ENCODE results near the gene UQCR11. TPM values are rescaled to one million over a fixed set of nuclear protein-coding genes. Genes with fewer than 3 reads are reported as not detected.
A peak's percentile ranks its signal among the peaks of the same experiment; 100 is the strongest.

Gene UQCR11
- total RNA-seq, 1 experiment from 2014 or later = 59.9 TPM

DNA sequence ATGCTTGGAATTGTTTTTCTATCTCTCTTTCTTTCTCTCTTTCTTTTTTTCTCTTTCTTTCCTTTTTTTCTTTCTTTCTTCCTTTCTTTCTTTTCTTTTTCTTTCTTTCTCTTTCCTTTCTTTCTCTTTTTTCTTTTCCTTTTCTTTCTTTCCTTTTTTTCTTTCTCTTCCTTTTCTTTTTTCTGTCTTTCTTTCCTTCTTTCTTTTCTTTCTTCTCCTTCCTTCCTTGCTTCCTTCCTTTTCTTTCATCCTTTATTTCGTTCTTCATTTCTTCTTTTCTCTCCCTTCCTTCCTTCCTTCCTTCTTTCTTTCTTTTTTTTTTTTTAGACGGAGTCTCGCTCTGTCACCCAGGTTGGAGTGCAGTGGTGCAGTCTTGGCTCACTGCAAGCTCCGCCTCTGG is 35.3 kb downstream of the UQCR11 start:
- no peak for DNase-seq (ENCODE audit: low read depth)

DNA sequence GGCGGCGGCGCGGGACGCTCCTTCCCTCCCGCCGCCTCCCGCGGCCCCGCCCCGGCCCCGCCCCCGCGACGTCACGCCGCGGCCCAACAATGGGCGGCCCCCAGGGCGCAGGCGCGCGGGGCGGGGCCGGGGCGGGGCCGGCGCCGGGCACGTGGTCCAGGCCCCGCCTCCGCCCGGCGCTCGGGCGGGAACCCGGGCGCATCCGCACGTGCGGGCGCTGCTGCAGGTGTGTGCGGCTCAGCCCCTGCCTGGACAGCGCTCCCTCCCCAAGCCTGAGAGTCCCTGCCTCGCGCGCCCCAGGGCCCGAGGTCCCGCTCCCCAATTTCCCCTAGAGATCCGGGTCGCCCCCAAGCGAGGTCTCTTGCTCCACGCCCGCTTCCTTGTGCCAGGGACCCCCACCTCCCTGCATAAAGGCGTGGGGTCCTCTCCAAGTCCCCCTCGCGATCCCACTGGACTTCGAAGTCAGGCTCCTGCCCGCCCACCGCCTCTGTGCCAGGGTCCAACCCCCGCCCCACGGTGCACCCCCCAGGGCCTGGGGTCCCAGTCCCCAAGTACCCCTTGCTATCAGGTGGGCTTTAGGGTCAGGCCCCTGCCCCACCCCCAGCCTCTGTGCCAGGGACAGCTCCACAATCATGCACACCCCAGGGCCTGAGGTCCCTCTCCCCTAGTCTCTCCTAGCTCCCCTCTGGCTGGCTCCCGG is 36.8 kb downstream of the UQCR11 start, which contains the start of gene MEX3D:
Gene MEX3D (minus strand): TSS at position 6 of the 700 bp plus-strand sequence. CDS start 267 bp downstream, outside the sequence.
- peak; percentile 67 for DNase-seq (ENCODE audit: low read depth)

DNA sequence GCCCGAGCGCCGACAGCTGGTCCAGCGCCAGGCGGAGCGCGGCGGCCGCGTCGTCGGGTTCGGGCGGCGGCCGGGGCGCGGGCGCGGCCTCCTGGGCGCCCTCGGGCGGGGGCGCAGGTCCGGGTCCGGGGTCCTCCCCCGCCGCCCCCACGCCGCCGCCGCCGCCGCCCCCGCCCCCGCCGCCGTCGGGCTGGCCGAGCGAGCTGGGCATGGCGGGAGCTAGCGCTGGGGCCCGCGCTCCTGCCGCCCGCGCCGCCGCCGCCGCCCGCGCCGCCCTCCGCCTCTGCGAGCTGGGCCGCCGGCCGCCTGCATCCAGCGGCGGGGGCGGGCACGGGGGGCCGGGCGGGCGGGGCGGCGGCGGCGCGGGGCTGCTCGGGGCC is 37.4 kb downstream of the UQCR11 start:
- DNase-seq (ENCODE audit: low read depth) = no peak

DNA sequence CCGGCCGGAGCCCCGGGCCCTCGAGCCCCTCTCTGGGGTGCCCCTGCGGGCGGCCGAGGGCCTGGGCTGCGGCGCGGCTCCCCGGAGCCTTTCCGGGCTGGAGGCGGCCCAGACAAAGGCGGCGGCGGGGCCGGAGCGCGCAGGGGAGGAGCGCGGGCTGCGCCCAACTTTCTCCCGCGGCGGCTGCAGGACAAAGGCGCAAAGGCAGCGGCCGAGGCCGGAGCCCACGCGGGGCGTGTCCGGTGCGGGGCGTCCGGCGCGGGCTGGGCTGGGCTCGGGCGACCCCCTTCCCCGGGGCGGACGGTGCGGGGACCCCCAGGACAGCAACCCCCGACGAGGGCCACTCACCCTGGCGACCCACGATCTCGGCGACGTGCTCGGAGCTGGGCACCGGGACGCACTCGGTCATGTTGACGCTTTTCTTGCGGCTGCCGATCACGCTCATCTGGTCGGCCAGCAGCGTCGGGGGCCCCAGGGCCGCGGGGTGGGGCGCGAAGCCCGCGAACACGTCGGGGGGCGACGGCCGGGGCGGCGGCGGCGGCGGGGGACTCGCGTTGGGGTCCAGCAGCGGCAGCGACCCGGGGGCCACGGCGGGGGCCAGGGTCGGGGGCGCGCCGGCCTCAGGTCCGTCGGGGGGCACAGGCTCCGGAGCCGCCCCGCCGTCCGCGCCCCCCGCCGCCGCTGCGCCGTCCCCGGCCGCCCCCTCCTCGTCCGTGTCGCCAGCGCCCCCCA is 38.0 kb downstream of the UQCR11 start:
- DNase-seq (ENCODE audit: low read depth) = peak; percentile 19

DNA sequence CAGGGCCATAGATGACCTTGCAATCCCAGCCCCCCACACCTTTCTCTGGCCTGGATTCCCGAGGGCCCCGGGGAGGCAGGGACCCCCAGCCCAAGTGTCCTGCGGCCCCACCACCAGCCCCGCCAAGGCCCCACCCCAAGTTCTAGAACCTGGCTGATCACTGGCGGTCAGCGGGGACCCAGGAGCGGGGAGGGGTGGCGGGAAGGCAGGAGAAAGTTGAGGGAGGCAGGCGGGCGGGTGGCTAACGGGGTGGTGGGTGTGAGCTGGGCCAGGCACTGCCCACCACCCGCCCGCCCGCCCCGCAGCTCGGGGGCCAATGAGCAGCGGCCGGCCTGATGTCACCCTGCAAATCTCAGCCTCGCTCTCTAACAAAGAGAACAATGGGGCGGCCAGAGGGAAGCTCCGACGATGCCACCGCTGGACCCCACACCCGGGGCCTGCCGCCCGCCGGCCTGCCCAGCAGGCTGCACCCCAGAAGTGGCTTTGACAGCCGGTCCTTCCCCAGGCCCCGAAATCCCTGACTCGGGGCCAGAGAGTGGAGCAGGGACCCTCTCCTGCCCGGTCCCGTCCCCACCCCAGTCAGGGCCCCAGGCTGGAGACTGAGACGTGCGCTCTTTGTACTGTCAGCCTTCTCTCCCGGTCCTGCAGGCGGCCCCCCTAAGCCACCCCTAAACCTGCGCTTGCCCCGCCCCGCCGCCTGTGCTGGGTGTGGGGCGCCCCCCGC is 38.7 kb downstream of the UQCR11 start:
- peak; percentile 85 for DNase-seq (ENCODE audit: low read depth)

DNA sequence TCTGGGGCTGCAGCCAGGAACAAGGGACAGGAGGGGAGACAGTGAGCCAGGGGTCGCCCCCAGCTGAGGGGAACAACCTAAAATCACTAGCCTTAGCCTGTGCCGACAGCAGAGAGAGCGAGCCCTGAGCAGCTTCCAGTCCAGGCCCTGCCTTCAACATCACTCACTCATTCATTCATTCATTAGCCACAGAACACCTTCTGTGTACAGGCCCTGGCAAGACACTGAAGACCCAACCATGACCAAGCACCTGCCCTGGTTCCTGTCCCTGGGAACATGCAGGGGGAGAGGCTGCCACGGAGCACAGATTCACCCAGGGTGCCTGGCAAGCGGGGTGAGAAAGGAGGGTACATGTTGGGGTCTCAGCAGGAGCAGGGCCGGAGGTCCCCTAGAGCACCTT is 42.0 kb downstream of the UQCR11 start:
- DNase-seq (ENCODE audit: low read depth) = no peak

DNA sequence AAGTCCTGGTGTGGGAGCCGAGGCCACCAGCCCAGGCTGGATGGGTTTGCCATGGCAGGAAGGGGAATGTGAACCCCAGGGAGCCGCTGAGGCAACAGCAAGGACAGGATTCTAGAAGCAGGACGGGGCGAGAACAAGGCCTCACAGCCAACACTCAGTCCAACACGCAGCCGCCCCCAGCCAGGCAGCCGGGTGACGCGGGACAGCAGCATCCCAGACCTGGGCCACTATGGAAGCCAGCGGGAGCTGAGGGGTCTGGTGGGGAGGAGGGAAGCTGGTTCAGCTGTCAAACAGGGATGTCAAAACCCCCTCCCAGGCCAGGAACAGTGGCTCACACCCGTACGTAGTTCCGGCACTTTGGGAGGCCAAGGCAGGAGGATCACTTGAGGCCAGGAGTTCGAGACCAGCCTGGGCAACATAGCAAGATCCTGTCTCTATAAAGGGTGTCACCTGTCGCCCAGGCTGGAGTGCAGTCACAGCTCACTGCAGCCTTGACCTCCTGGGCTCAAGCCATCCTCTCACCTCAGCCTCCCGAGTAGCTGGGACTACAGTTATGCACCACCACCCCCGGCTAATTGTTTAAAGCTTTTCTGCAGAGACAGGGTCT is 43.9 kb downstream of the UQCR11 start:
- DNase-seq (ENCODE audit: low read depth) = no peak

DNA sequence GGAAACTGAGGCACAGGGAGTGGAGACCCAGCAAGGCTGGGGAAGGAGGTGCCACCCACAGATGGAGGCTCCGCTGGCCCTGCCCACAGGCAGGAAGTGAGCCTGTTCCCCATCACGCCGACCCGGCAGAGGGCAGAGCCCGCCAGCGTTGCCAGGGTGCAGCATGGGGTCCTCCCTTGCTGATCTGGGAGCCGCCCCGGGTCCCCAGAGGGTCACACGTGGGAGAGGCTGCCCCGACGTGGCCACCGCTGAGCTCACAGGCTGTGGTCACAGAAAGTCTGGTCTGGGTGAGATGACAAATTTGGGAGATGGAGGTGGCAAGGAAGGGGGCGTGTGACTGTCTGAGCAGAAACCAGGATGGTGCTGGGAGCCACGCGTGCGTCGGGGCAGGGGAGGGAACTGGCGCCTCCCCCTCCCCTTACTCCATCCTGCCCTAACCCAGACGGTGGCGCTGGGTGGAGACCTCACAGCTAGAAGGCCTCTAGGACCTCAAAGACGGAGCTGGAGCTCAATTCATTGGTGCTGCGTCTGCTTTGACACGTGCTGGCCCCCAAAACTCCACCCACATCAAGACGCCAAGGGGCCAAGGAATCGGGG is 44.9 kb downstream of the UQCR11 start:
- no peak for DNase-seq (ENCODE audit: low read depth)

DNA sequence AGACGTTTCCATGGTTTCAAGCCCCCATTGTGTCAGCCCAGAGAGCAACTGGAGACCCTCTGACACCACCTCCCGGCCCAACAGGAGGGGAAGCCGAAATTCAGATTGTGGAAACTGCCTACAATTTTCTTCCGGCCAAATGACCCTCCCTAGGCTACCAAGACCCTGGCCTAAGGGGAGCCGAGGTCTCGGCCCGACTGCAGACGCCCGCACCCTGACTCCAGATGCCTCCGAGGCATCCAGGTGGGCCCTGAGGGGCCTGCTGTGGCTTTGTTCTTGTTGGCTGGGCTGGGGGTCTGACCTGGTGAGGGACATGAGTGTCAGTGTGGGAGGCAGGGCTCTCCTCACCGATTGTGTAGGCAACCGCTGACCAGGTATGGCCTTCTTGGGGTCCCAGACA is 46.7 kb downstream of the UQCR11 start:
- no peak for DNase-seq (ENCODE audit: low read depth)

DNA sequence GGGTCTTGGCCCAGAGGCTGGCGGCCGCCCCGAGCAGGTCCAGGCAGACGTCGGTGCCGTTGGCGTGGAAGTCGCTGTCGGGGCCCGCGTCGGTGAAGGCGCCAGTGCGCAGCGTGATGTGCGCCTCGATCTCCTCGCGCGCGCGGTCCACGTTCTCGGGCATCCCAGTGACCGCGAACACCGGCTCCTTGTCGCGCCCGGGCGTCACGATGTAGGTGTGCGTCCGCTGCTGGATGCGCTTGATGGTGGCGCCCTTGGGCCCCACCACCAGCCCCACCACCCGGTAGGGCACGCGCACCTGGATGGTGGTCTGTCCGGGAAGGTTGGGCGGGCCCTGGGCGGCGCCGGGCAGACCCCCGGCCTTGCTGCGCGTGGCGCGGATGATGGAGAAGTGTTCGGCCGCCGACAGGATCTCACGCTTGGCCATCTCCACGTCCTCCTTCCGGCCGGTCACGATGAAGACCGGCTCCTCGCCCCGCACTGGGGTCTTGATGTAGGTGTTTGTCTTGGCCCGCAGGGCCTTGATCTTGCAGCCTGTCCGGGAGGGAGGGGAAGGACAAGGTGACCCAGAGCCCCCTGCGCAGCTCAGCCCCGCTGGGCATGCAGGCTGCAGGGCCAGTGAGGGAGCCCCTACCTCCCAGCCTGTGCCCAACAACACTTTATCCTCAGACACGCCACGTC is 48.7 kb downstream of the UQCR11 start:
- DNase-seq (ENCODE audit: low read depth) = no peak

DNA sequence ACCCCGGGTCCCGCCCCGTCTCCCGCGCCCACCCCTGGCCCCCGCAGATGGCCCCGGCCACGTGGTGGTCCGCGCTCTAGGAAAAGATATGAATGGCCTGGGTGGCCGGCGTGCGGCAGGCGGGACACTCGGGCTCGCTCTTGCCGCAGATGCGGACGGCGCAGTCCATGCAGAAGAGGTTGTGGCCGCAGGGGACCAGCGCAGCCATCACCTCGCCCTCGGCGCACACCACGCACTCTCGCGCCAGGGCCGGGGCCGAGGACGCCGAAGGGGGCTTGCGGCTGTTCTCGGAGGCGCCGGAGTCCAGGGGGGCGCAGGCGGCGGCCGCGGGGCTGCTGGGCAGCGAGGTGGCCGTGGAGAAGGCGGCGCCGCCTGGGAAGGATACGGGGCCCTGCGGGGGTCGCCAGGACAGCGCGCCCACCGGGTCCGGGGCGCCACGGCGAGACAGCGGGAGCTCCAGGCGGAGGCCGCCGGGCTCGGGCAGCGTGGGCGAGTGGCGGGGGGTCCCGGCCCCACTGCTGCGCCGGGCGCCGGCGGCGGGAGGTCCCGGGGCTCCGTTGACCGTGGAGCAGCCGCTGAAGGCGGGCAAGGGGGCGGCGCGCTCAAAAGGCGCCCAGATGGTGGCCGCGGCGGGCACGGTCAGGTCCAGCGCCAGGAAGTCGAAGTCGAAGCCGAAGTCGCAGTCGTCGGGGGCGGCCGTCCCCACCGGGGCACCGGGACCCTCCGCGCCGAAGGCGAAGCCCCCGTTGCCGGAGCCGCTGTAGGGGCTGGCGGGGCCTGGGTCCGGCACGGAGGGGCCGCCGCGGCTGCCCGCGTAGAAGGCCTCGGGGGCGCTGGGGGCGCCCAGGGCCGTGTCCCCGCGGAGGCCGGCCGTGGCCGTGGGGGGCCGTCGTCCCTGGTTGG is 49.5 kb downstream of the UQCR11 start:
- no peak for DNase-seq (ENCODE audit: low read depth)

DNA sequence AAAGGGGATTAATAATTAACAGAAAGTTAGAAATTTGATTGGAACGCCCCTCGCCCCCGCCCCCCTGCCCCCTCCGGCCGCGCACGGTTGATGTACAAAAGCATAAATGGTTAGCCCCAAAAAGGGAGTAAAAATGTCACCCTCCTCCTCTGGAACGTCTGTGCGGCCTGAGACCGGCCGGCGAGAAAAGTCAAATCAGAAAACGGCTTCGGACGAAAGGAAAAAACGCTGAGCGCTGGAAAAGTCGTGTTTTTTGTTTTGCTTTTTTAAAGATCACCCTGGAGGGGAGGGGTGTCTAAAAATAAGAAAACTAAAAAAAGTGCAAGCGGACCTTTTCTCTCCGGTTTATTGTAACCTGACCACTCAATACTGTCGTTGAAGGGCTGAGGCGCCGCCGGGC is 50.3 kb downstream of the UQCR11 start:
- DNase-seq (ENCODE audit: low read depth) = no peak

DNA sequence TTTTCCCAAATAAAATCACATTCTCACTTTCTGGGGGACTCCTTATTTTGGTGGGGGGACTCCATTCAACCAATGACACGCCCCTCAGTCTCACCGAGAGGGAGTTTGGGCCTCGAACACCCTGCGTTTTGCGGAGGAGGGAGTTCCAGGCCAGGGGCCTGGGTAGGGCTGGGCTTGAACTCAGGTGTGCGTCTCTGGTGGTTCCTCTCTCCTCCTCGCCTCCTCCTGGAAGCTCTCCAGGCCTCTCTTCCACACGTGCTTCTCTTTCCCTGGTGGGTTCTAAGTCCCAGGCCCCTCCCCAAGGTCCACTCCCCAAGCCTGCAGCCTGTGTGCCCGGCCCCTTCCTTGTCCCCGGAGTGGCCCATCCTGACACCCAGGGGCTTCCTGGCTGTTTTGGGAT is 51.8 kb downstream of the UQCR11 start:
- DNase-seq (ENCODE audit: low read depth) = no peak

DNA sequence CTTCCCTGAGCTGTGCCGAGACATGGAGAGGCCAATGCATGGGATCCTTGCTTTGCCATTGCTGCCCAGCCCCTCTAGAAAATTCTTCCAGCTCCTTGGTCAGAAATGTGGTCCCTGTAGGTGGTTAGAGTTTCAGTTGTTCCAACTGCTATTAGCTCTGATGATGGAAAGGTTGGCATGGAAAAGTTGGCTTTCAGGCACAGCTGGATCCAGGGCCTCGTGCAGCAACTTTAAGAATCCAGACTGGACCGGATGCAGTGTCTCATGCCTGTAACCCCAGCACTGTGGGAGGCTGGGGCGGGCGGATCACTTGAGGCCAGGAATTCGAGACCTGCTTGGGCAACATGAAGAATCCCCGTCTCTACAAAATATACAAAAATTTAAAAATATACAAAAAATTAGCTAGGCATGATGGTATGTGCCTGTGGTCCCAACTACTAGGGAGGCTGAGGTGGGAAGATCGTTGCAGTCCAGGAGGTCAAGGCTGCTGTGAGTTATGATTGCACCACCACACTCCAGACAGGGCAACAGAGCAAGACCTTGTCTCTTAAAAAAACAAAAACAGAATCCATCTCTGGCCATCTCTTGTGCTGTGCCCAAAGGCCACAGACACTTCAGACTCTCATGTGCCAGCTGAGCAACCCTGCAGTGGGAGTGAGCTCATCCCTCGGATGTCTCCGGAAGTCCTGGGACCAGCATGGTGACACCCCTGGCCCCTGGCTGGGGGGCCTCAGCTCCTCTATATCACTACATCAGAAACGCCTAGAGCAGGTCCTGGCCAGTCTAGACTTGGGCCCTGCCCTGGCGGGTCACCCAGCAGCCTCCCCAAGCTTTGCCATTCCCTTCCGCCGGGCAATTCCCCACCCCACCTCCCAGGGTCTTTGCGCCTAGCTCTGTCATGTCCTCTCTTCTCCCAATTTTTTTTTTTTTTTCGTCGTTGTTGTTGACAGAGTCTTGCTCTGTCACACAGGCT is 53.9 kb downstream of the UQCR11 start:
- no peak for DNase-seq (ENCODE audit: low read depth)

DNA sequence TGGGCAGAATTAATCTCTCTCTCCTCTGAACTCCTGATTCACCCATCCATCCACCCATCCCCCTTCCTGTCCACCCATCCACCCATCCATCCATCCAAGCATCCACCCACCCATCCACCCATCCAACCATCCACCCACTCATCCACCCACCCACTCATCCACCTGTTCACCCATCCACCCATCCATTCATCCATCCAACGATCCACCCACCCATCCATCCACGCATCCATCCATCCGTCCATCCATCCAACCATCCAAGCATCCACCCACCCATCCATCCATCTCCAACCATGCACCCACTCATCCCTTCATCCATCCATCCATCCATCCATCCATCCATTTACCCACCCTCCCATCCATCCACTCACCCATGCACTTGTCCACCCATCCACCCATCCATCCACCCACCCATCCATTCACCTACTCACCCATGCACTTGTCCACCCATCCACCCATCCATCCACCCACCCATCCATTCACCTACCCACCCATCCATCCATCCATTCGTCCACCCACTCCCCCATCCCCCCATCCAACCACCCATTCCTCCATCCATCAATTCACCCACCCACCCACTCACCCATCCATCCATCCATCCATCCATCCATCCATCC is 55.8 kb downstream of the UQCR11 start:
- no peak for DNase-seq (ENCODE audit: low read depth)

All from LHCN-M2 (cell line).